Cardiac ventricle fibroblast (primary cell): ENCODE measurements around the gene DUSP10. TPM values are rescaled to one million over a fixed set of nuclear protein-coding genes. Genes with fewer than 3 reads are reported as not detected.

Source experiments
- total RNA-seq: library from RNA; depleted of rRNA; stranded (reverse); fragments of >200 nt; gene quantifications from 2 replicates; pipeline ENCODE4 v1.2.3, GENCODE V29; 2015

The DUSP10 gene
- total RNA-seq, result 10.7 and 12.6 TPM in 2 replicates

DNA sequence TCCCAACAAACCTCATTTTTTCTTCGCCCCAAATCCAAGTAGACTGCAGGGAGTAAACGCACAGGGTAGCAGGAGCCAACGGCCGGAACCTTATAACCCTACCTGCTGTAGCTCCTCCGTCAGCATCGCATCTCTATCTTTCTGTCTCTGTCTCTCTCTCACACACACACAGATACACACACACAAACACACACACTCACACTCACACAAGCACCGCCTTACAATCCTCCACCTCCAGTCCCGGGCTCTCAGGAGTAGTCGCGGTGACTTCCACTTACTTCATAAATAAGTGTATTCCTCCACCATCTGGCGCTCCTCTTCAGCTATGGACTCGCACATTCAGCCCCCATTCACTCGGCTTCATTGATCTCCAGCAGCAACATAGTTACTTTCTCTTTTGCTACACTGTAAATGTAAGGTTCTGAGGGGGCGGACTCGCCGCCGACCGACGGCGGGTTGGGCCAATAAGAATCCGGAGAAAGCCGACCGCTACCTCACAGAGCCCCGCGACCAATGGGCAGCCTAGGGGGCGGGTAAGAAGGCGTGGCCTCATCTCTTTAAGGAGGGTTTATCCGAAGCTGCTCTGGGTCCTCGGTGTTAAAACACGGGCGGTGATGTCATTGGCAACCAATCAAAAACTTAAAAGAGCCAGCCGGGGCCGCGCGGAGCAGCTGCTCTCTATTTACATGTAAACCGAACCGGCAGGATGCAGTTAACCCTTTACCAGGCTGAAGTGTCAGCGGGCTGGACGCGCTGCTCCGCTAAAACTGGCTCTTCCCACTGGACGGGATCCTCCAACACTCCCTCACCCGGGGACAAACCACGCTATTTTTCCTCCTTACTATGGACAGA lies at the start of gene DUSP10:
Gene DUSP10, minus strand, starts transcription at position 387 of the 852 bp plus-strand sequence. CDS start 2,345 bp downstream, outside the sequence.

